ENCODE results near the gene LRTM2. TPM values are rescaled to one million over a fixed set of nuclear protein-coding genes. Genes with fewer than 3 reads are reported as not detected.

Gene LRTM2
- total RNA-seq, 1 experiment from 2014 or later: not detected

- DNase-seq (ENCODE audit: low read depth): no peak
Observed at GRCh38 chr12:1883513-1883912, 63.1 kb downstream of the LRTM2 start.

GRCh38 chr12:1884651-1885050, 64.3 kb downstream of the LRTM2 start:
- DNase-seq (ENCODE audit: low read depth): no peak

GRCh38 chr12:1885082-1885596, 64.8 kb downstream of the LRTM2 start:
- no peak for DNase-seq (ENCODE audit: low read depth)

- no peak for DNase-seq (ENCODE audit: low read depth)
Observed at GRCh38 chr12:1885599-1886245, 65.4 kb downstream of the LRTM2 start.

Other genes starting within 250 kb of the LRTM2 start
- gene FBXL14, start 226.0 kb upstream of the LRTM2 start, total RNA-seq (2014; rRNA removed; shearing (Covaris generic)): 12.6 and 15.4 TPM in 2 replicates
- gene WNT5B, start 191.3 kb upstream of the LRTM2 start, total RNA-seq (2014; rRNA removed; shearing (Covaris generic)): 58.7 and 72.9 TPM in 2 replicates
- gene ADIPOR2, start 129.5 kb upstream of the LRTM2 start, total RNA-seq (2014; rRNA removed; shearing (Covaris generic)): 29.9 and 30.0 TPM in 2 replicates
- 0.74 TPM in 1 of 2 replicates, not detected in the other for gene CACNA2D4, start 98.1 kb downstream of the LRTM2 start, total RNA-seq (2014; rRNA removed; shearing (Covaris generic))
- 7.6 and 8.3 TPM in 2 replicates for gene DCP1B, start 183.9 kb downstream of the LRTM2 start, total RNA-seq (2014; rRNA removed; shearing (Covaris generic))
- gene CACNA1C, start 232.4 kb downstream of the LRTM2 start, total RNA-seq (2014; rRNA removed; shearing (Covaris generic)): 0.65 and 1.8 TPM in 2 replicates

Measured in Daoy (cell line).